SJSA1 (cell line): ENCODE results near the gene BUD13. TPM values are rescaled to one million over a fixed set of nuclear protein-coding genes. Genes with fewer than 3 reads are reported as not detected.
A peak's percentile ranks its signal among the peaks of the same experiment; 100 is the strongest.
"Not testable (repeated sequence)": the region's sequence is repeated elsewhere in the genome, so short reads cannot be mapped to it uniquely, and the experiment has no call there.

ENCODE experiments used
- DNase-seq, 2 experiments: peaks; one replicate each; pipeline ENCODE4 v3.0.0-alpha.2; 2015 to 2020; ENCODE audit warnings: low spot score in 2 of 2, low read depth in 1 of 2
- H3K27ac ChIP-seq: fragments of 250-450 bp; sonication (Bioruptor Pico); 2 replicates; pipeline ENCODE4 v1.5.1; 2020; ENCODE audit warnings: mild to moderate bottlenecking, moderate library complexity
- H3K27me3 ChIP-seq: fragments of 250-450 bp; sonication (Bioruptor Pico); replicated peaks from 2 replicates; pipeline ENCODE4 v1.5.1; 2020; ENCODE audit warnings: mild to moderate bottlenecking, moderate library complexity
- H3K36me3 ChIP-seq: fragments of 250-450 bp; sonication (Bioruptor Pico); 2 replicates; pipeline ENCODE4 v1.5.1; 2020; ENCODE audit warnings: mild to moderate bottlenecking
- H3K4me1 ChIP-seq: fragments of 250-450 bp; sonication (Bioruptor Pico); replicated peaks from 2 replicates; pipeline ENCODE4 v1.6.1; 2021; ENCODE audit warnings: mild to moderate bottlenecking
- H3K4me3 ChIP-seq: fragments of 250-450 bp; sonication (Bioruptor Pico); 2 replicates; pipeline ENCODE4 v1.5.1; 2020; ENCODE audit warnings: mild to moderate bottlenecking
- H3K9me3 ChIP-seq: fragments of 250-450 bp; sonication (Bioruptor Pico); replicated peaks from 2 replicates; pipeline ENCODE4 v1.5.1; 2020; ENCODE audit warnings: mild to moderate bottlenecking
- total RNA-seq: library from RNA; depleted of rRNA; stranded (reverse); fragments of >200 nt; shearing (Covaris generic); gene quantifications from 2 replicates; pipeline ENCODE4 v1.2.3, GENCODE V29; 2014

Gene BUD13
- total RNA-seq, 1 experiment from 2014 or later = 15.5 TPM

DNA sequence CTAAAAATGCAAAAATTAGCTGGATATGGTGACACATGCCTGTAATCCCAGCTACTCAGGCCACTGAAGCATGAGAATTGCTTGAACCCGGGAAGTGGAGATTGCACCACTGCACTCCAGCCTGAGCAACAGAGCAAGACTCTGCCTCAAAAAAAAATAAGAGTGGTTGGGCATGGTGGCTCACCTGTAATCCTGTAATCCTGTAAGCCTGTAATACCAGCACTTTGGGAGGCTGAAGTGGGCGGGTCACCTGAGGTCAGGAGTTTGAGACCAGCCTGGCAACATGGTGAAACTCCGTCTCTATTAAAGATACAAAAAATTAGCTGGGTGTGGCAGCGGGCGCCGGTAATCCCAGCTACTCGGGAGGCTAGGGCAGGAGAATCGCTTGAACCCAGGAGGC is 16.7 kb downstream of the BUD13 start:
- H3K27ac ChIP-seq, H3K4me3 ChIP-seq, H3K9me3 ChIP-seq, DNase-seq, H3K27me3 ChIP-seq, H3K4me1 ChIP-seq: not testable (repeated sequence)
- H3K36me3 ChIP-seq = peaks cover 33% of the 10 kb centered on the region

DNA sequence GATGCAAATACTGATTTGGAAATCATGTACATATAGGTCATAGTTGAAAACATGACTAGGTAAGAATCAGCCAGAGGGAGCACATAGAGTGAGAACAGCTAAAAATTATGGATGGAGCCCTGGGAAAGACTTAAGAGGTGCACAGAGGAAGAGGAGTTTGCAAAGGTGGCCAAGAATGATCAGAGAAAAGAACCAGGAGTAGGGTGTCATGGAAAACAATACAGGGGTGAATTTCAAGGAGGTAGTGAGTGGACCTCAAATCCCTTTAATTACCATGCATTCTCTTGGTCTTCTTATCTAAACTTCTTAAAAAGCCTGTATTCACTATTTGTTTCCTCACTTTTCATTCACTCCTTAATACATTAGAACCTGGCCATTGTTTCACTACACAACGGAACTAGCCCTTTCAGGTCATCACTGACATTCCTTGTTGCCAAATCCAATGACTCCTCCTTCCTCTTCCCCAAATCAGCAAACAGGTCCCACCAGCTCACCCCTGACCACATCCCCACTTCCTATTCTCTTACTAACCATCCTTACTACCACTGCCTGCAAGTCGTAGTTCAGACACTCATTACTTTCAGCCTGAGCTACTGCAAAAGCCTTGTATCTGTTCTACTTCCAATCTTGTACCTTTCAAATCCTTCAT is 22.6 kb downstream of the BUD13 start:
- no peak overlapping the region for H3K27ac ChIP-seq
- peaks cover 24% of the 10 kb centered on the region for H3K36me3 ChIP-seq
- H3K27me3 ChIP-seq = no peaks in the 10 kb centered on the region
- no peaks in the 10 kb centered on the region for H3K9me3 ChIP-seq
- H3K4me3 ChIP-seq = no peak overlapping the region
- H3K4me1 ChIP-seq = no peaks in the 10 kb centered on the region
- no peak for DNase-seq

DNA sequence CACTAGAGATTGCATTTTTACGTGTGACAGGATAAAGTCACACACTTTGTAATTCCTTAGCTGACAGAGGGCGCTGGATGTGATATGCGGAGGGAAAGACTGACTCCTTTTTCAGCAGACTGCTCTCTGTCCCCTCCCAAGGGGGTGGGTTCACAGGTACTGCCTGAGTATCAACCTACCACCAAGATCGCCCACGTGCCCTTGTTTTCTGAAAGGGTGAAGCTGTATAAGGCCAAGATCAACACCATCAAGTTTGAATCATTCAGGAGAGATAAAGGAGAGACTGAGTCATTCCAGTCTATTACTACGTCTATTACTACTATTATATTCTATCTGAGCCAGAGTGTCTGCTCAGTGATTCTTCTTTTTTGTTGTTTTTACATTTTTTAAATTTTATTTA is 30.7 kb downstream of the BUD13 start:
- Histone ChIP-seq H3K27me3 (no peaks in the 10 kb centered on the region), H3K27ac (no peak overlapping the region)
- no peak for DNase-seq

DNA sequence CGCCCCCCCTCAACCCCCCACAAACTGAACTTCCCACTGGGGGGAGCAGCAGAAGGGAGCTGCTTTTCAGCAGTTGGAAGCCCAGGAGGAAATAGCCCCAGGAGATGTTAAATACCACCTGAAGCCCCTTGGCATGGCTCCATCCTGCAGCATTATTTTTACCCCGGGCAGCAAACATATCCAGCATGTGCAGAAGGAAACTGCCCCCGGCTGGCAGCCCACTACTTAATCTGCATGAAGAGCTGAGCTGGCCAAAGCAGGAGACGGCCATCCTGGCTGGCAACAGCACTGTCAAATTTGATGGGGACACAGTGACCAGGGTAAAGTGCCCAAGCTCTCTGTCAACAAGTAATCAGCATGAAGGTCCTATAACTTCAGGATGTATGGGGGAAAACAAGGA is 32.0 kb downstream of the BUD13 start:
- Histone ChIP-seq H3K36me3 (no peaks in the 10 kb centered on the region), H3K27ac (no peak overlapping the region), H3K27me3 (no peaks in the 10 kb centered on the region), H3K4me3 (no peak overlapping the region), H3K4me1 (peaks cover 8% of the 10 kb centered on the region), H3K9me3 (no peaks in the 10 kb centered on the region)
- DNase-seq = no peak

More for the DNA sequence above, 30.7 kb downstream of the BUD13 start:
- H3K4me3 ChIP-seq = no peak overlapping the region
- H3K36me3 ChIP-seq = peaks cover 3% of the 10 kb centered on the region; the same call in 1 of the 2 replicates
- peaks cover 8% of the 10 kb centered on the region for H3K4me1 ChIP-seq
- H3K9me3 ChIP-seq = no peaks in the 10 kb centered on the region

DNA sequence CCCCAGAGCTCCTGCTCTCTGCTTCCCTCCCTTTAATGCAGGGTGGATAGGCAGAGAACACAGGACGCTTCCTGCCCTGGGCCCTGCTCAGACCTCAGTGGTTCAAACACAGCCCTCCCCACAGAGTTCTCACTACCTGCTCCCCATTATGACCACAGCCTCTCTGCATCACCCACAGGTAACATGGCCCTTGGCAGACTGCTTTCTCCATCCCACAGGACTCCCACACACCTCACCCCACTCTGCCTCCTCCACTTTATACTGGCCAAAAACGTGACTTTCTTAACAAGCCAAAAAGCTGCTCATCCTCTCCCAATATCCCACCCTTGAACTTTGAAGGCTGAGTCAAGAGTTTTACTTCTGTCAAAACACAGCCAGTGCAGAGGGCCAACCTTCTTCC is 33.8 kb downstream of the BUD13 start:
- Histone ChIP-seq H3K27ac (no peak overlapping the region), H3K27me3 (no peaks in the 10 kb centered on the region), H3K36me3 (no peaks in the 10 kb centered on the region), H3K4me3 (no peak overlapping the region), H3K9me3 (no peaks in the 10 kb centered on the region), H3K4me1 (peaks cover 8% of the 10 kb centered on the region)
- DNase-seq = no peak

DNA sequence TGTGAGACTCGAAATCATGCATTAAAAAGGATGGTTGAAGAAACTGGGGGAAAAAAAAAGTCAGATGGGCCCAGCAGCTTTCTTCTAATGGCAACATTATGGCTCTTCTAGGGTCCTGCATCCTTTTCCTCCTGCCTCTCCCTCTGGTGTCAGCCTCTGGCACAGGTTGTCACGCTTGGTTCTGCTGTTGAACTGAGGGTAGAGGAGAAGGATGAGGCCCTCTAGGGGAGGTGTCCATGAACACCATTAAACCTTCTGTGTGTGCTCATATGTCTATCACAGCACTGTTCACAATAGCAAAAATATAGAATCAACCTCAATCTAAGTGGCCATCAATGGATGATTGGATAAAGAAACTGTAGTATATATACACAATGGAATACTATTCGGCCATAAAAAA is 36.0 kb downstream of the BUD13 start:
- H3K4me1 ChIP-seq = no peaks in the 10 kb centered on the region
- no peak overlapping the region for H3K27ac ChIP-seq
- no peak for DNase-seq
- no peaks in the 10 kb centered on the region for H3K36me3 ChIP-seq
- no peaks in the 10 kb centered on the region for H3K27me3 ChIP-seq
- H3K4me3 ChIP-seq = no peak overlapping the region
- no peaks in the 10 kb centered on the region for H3K9me3 ChIP-seq

DNA sequence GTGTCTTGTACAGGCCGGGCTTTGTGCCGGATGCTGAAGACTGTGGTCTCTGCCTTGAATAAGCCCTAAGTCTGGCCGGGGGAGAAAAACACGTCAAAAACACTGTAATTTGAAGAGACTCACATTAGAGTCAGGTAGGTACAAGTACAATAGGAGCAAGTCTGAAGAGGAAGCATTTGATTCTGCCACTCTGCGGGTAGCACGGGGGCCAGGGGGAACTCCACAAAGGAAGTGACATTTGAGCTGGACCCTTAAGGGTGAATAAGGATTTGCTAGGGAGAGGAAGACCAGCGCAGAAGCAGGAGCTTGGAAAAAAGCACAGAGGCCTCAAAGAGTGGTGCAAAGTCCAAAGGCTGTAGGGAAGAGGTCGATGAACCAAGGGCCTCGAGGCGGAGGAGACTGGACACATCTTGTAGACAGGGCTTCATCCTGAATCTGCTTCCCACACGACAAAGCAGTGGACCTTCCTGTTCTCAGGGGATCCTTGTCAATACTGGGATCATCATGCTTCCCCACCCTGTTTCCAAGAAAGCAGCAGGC is 38.7 kb downstream of the BUD13 start:
- no peaks in the 10 kb centered on the region for H3K27me3 ChIP-seq
- no peak overlapping the region for H3K4me3 ChIP-seq
- H3K36me3 ChIP-seq = no peaks in the 10 kb centered on the region
- no peak overlapping the region for H3K27ac ChIP-seq
- H3K4me1 ChIP-seq = no peaks in the 10 kb centered on the region
- DNase-seq = no peak
- no peaks in the 10 kb centered on the region for H3K9me3 ChIP-seq

DNA sequence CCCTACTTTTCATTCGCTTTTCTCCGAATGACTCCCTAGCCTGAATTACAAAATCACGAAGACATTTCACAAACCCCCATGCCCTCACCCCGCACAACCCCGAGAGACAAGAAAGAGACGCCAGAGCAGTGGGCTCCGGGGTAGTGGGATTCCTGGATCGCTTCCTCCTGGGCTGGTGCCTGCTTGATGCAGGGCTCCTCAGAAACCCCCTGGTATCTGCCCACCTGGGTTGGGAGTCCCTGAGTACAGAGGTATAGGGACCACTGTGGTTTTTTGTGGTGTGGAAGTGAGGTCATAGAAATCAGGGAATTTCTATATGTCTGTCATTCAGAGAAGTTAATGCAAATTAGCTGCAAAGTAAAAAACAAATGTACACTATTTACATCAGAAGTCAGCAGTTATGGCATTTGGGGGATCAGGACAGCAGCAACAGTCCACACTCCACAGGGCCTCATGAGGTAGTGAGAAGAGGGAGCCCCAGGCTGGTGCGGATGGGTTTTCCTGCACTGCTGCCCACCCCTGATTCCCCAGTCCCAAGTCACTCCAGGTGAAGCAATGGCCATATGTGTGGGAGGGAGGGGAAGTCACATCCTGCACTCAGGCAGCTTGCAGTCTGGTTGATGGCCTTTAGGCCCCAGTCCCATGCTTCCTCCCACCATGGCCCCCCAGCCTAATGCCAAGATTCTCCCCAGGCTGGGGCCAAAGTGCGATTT is 39.6 kb downstream of the BUD13 start:
- Histone ChIP-seq H3K9me3 (no peaks in the 10 kb centered on the region), H3K4me3 (no peak overlapping the region), H3K36me3 (no peaks in the 10 kb centered on the region), H3K4me1 (no peaks in the 10 kb centered on the region), H3K27me3 (no peaks in the 10 kb centered on the region), H3K27ac (no peak overlapping the region)
- no peak for DNase-seq

DNA sequence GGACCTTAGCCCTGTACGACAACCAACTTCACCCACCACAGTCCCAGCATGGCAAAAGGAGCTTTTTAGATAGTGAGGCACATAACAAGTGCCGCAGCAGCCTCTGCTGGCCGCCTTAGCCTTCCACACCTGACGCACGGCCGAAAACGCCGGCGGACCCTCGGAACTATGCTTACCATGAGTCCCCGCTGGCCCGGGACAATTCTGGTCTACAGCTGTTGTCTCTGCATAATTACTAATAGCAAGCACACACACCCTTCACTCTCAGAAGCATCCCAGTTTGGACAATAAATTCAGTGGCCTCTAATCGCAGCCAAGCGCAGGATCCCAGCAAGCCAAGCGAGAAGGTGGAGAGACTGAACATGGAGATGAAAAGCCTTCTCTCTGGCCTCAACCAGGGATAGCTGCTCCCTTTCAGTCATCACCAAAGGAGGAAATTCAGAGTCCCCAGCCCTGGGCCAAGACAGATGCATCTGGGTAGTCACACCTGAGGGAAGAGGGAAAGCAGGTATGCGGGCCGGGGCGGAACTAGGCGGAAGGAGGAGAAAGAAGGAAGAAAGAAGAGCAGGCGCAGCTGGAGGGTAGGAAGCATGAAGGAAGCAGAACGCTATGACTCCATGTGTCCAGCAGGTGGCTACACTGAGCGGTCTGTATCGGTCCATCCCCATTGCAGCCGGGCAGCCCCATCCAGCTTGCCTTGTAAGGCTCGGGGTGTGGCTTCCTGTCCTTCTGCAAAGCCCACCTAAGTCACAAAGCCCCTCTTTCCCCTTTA is 40.3 kb downstream of the BUD13 start:
- Histone ChIP-seq H3K27me3 (no peaks in the 10 kb centered on the region), H3K27ac (no peak overlapping the region), H3K4me3 (no peak overlapping the region), H3K36me3 (no peaks in the 10 kb centered on the region), H3K4me1 (no peaks in the 10 kb centered on the region), H3K9me3 (no peaks in the 10 kb centered on the region)
- peak; percentile 14 to 55 for DNase-seq

DNA sequence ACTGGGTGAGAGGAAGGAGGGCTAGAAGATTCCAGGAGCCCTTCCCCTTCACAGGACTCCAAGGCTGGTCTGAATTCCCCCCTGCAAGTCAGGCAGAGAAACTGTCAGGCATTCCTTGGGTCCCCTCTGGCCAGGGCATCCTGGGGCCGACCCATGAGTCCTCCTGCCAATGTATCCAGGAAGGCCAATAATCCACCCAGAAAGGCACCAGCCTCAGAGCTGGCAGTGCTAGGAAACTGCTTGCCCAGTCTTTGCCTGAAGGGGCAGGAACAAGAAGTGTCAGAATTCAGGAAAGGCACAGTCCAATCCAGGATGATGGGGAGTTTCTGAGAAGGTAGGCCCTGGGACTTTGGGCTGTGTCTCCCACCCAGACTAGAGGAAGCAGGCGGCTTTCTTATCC is 41.0 kb downstream of the BUD13 start:
- H3K27me3 ChIP-seq = no peaks in the 10 kb centered on the region
- no peak overlapping the region for H3K4me3 ChIP-seq
- no peaks in the 10 kb centered on the region for H3K9me3 ChIP-seq
- no peaks in the 10 kb centered on the region for H3K36me3 ChIP-seq
- H3K27ac ChIP-seq = no peak overlapping the region
- DNase-seq = no peak
- H3K4me1 ChIP-seq = no peaks in the 10 kb centered on the region

DNA sequence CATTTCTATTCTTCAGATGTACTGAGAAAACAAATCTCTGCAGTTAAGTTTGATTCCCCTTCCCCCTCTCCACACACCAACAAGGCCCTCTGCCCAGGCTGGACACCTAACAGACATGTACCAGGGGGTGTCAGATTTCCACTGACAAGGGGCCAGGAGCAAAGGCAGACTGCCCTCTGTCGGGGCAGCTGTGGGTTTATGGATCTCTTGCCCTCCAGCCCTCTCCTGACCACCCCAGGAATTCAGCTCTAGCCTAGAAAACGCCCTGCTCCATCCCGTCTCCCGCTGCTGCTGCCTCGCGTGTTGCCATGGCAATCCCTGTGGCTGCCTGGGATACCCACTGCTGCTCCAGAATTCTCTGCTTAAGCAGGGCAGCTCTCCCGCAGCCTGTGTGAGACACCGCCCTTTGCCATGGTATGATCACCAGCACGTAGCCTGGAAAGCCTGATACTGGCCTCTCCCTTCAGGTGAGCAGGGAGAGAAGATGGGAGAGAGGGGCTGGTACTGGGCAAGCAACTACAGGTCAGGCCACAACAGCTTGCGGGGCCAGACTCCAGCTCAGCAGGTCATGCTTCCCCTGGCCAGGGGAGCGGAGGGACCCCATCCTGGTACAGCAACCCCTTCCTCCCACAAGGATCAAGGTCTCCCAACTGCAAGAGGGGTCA is 41.6 kb downstream of the BUD13 start:
- no peak for DNase-seq
- Histone ChIP-seq H3K36me3 (no peaks in the 10 kb centered on the region), H3K27ac (no peak overlapping the region), H3K4me1 (no peaks in the 10 kb centered on the region), H3K27me3 (no peaks in the 10 kb centered on the region), H3K4me3 (no peak overlapping the region), H3K9me3 (no peaks in the 10 kb centered on the region)

DNA sequence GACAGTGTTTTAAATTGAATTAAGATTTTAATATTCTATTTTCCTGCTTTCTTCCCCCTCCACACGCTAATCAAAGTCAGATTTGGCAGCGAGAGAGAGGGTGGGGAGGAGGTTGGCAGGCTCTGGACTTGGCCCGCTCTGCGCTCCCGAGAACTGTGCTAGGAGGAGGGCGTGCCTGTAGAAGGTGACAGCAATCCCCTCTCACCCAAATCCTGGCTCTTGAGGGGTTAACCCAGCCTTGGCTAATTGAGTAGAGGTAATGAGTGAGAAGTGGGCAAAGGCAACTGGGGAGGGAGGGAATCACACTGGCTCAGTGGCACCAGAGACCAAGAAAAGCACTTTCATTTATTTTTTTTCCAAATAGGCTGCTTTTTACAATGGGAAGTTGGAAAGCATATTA is 42.2 kb downstream of the BUD13 start:
- Histone ChIP-seq H3K27ac (no peak overlapping the region), H3K4me3 (no peak overlapping the region), H3K36me3 (no peaks in the 10 kb centered on the region), H3K9me3 (no peaks in the 10 kb centered on the region), H3K4me1 (0 out of 2 replicates have a peak, but pooled peaks cover 3% of the 10 kb centered on the region), H3K27me3 (no peaks in the 10 kb centered on the region)
- no peak for DNase-seq

DNA sequence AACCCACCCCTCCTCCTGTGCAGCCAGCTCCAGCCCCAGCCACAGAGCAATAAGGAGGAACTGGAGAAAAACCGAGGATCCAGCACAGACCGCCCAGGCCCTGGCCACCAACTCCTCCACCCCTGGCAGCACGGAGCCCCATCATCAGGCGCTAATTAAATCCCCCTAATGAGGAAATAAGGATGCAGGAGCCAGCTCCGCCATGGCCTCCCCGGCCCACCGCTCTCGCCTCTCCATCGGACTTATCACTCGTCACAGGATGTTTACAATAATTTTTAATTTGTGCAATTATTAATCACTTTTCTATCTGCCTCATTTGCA is 42.6 kb downstream of the BUD13 start:
- H3K27me3 ChIP-seq = no peaks in the 10 kb centered on the region
- H3K36me3 ChIP-seq = no peaks in the 10 kb centered on the region
- DNase-seq = no peak
- no peak overlapping the region for H3K27ac ChIP-seq
- no peaks in the 10 kb centered on the region for H3K9me3 ChIP-seq
- no peak overlapping the region for H3K4me3 ChIP-seq
- H3K4me1 ChIP-seq = 0 out of 2 replicates have a peak, but pooled peaks cover 3% of the 10 kb centered on the region
